Stomach (tissue), 4 donors: Measurements from ENCODE around the gene WDR48.

Source experiments
- CTCF ChIP-seq, 7 experiments: fragments of 450-650 bp in 4 of 7; fragments of 200-600 bp in 3 of 7; sonication (generic) in 3 of 7; IDR thresholded peaks; one replicate each; pipeline ENCODE4 v1.5.1; 2016 to 2019; ENCODE audit warnings: antibody characterized with exemption in 7 of 7, control low read depth in 2 of 7, mild to moderate bottlenecking in 1 of 7
- EP300 ChIP-seq: sonication (generic); formaldehyde crosslinking; IDR thresholded peaks from one replicate; pipeline ENCODE4 v1.6.1; 2017; ENCODE audit warnings: antibody characterized with exemption
- POLR2A ChIP-seq, 4 donors: fragments of 450-650 bp; IDR thresholded peaks; one replicate each; pipeline ENCODE4 v1.6.1; 2016; ENCODE audit warnings: antibody characterized with exemption in 4 of 4, control low read depth in 2 of 4, mild to moderate bottlenecking in 1 of 4, moderate library complexity in 1 of 4
- POLR2AphosphoS5 ChIP-seq, 3 donors: sonication (generic); formaldehyde crosslinking; IDR thresholded peaks; one replicate each; pipeline ENCODE4 v1.6.1; 2016; ENCODE audit warnings: antibody characterized with exemption in 3 of 3

- TF ChIP-seq CTCF (IDR thresholded peaks at IDR 0.05) (no peak), POLR2AphosphoS5 (IDR thresholded peaks at IDR 0.05) (no peak), POLR2A (IDR thresholded peaks at IDR 0.05) (no peak), EP300 (no peak)
These were observed 16.7 kb downstream of the WDR48 start for GRCh38 chr3:39068556-39068955.
